LNCAP (cell line): ENCODE data around the gene RASGRP1.

Source experiments
- TF ChIP-seq, protein P1 (sequence below): fragments of 450-650 bp; IDR thresholded peaks from 2 replicates; pipeline ENCODE4 v1.5.1; 2017; ENCODE audit warnings: mild to moderate bottlenecking

RASGRP1 gene

DNA sequence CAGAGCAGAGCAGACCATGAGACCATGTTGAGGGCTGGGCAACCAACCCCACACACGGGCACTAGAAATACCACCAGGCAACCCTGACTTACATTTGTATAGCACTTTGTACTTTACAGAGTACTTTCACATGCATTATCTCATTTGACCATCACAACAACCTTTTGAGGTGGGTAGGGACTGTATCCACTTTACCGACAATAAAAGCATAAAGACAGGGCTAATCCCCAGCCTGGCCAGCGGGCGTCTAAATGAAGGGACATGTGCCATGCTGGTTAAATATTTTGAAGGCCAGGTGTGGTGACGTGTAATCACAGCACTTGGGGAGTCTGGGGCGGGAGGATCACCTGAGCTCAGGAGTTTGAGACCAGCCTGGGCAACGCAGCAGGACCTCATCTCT lies 23.6 kb downstream of the RASGRP1 start:
- TF ChIP-seq, protein P1, sequence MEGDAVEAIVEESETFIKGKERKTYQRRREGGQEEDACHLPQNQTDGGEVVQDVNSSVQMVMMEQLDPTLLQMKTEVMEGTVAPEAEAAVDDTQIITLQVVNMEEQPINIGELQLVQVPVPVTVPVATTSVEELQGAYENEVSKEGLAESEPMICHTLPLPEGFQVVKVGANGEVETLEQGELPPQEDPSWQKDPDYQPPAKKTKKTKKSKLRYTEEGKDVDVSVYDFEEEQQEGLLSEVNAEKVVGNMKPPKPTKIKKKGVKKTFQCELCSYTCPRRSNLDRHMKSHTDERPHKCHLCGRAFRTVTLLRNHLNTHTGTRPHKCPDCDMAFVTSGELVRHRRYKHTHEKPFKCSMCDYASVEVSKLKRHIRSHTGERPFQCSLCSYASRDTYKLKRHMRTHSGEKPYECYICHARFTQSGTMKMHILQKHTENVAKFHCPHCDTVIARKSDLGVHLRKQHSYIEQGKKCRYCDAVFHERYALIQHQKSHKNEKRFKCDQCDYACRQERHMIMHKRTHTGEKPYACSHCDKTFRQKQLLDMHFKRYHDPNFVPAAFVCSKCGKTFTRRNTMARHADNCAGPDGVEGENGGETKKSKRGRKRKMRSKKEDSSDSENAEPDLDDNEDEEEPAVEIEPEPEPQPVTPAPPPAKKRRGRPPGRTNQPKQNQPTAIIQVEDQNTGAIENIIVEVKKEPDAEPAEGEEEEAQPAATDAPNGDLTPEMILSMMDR: no peak

DNA sequence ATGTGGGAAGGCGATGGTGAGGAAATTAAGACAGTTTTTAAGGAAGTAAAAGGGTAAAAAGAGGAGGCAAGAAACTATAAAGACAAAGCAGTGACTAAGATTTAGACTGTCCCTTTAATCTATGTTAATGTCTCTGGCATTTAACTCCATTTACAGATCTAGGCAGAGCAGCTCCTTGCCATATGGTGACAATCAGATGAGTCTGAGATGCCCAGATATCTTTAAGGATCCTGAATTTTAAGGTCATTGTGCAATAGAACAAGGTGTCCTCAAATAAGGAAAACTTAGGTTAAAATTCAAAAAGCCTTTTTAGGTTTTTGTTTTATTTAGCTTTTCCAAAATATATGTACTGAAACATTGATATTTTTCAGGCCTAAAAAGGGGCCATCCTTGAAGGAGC lies 24.1 kb downstream of the RASGRP1 start:
- TF ChIP-seq, protein P1: no peak

GRCh38 chr15:38539008-38539343 lies 25.6 kb downstream of the RASGRP1 start:
- TF ChIP-seq, protein P1: no peak

- TF ChIP-seq, protein P1: no peak
Observed at GRCh38 chr15:38538328-38539007, 26.1 kb downstream of the RASGRP1 start.

- TF ChIP-seq, protein P1: no peak
Observed at GRCh38 chr15:38536201-38536676, 28.4 kb downstream of the RASGRP1 start.

DNA sequence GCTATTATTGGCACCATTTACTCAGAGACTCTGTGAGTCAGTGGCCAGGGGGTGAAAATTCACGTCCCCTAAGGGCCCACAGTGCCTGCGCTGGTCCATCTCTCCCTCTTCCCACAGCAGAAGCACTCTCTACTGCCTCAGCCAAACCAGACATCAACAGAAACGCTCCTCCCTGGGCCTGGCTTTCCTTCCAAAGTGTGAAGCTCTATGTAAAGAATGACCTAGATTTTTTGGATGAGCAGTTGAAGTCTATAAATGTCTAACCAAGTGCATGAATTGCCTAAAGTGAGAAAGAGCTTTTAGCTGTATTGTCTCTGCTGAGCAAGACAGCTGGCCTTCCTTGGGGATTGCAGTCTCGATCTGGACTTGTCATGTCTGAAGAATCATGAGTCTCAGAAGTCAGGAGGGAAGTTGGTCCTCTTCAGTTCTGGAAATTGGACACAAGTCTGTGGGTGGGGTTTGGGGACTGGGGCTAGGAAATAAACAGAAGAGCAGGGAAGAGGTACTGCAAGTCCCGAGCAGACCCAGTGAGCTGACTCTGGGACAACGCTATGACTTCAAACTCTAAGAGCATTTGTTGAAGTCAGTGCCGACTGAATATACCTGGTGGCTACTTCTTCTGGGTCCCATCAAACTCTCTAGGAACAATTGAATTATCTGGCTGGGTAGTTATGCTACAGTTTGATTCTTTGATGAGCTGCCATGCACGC lies 29.0 kb downstream of the RASGRP1 start:
- TF ChIP-seq, protein P1: no peak

GRCh38 chr15:38534691-38535090 lies 29.9 kb downstream of the RASGRP1 start:
- TF ChIP-seq, protein P1: no peak
